GM21717 (cell line): Measurements from ENCODE around the gene RARRES2.

Source experiments
- ATAC-seq: cut with Tn5 transposase; IDR thresholded peaks from one replicate; pipeline ENCODE4 v1.9.1; 2021; ENCODE audit warnings: mild to moderate bottlenecking, moderate library complexity; ENCODE audit not compliant: unreplicated experiment

RARRES2 gene

DNA sequence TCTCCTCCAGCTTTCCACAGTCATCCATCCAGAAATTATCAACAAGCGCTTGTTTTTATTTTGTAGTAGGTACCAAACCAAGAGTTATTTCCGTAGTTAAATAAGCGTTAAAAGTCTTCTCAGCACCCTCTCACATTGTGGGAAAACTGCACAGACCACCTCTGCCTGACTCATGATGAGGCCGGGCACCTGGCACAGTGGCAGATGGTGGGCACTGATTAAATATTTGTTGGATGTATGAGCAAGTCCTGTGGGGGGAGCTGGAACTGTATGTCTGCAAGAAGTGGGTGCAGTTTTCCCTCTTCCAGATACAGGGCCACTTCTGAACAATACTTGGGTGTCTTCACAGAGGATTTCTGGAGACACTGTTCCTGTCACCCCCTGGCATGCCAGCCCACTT, 21.9 kb upstream of the RARRES2 start:
- no peak for ATAC-seq

DNA sequence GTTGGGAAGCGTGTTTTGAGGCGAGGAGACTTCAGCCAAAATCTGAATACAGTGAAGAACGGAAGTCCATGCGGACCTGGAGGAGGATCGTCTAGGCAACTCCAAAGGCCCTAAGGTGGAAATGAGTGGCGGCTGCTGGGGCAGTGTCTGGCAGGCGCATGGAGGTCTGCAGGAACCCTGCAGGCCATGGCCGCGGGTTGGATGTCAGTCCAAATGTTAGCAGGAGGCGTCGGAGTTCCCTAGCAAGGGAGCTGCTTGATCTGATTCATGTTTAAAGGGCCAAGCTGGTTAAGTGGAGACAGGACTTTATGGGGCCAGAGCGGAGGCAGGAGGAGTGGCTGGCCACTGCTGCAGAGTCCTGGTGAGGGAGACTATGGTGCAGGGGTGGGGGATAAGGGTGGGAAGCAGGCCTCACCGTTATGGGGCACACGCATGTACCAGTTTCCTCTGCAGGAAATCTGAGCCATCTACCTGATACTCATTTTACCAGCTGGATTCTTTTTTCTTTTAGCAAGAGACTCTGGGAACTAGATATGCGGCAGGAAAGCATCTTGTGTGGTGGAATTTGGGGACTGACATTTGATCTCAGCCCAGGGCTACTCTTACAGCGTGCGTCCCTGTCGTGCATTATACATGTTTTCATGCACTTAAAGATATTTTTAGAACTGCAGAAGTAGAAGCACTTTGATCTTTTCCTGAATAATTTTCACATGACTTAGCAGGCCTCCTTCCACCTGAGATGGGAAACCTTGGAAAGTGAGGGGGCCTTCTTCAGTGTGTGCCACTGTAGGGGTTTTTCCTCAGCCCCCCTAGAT, 20.6 kb upstream of the RARRES2 start:
- ATAC-seq = no peak

DNA sequence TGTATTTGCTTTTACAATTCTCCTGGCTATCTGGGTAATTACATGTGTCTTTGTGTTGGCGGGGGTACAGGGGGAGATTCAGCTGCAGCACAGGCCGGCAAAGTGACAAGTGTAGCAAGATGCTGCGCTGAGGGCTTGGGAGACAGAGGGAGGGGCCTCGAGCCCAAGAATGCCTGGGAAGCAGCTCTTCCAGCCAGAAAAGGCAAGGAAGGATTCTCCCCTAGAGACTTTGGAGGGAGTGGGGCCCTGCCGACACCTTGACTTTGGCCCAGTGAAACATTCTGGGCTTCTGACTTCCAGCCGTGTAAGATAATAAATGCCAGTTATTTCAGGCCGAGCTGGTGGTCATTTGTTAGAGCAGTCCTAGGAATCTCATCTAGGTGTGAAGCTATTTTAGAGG, 20.0 kb upstream of the RARRES2 start:
- no peak for ATAC-seq

DNA sequence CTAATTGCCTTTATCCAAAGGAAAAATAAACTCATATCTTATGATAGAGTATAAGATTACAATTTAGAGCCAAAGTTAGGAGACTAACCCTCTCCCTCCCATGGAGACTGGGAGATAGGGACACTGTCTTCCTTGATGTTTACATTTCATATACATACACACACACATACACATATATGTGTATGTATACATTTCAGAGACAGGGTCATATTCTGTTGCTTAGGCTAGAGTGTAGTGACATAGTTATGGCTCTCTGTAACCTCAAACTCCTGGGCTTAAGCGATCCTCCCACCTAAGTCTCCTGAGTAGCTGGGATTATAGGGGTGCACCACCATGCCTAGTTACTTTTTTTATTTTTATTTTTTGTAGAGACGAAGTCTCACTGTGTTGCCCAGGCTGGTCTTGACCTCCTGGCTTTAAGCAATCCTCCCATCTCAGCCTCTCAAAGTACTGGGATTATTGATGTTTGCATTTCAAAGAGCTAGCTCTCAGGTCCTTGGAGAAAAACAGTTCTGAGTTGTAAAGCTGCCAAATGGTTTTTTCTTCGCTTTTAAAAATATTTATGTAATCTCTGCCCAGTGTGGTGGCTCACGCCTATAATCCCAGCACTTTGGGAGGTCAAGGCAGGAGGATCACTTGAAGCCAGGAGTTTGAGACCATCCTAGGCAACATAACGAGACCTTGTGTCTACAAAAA, 19.1 kb upstream of the RARRES2 start:
- no peak for ATAC-seq

DNA sequence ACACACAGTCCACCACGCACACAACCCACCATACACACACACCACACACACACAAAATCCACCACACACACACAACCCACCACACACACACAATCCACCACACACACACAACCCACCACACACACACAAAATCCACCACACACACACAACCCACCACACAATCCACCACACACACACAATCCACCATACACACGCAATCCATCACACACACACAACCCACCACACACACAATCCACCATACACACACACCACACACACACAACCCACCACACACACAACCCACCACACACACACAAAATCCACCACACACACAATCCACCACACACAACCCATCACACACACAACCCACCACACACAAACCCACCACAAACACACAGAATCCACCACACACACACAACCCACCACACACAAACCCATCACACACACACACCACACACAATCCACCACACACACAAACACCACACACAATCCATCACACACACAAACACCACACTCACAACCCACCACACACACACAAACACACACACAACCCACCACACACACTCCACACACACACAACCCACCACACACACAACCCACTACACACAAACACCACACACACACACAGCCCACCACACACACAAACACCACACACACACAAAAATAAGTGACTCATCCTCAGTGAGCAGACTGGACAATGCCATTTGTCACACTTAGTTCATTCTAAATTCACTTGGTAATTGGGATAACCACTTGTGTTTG, 18.4 kb upstream of the RARRES2 start:
- ATAC-seq = no peak

DNA sequence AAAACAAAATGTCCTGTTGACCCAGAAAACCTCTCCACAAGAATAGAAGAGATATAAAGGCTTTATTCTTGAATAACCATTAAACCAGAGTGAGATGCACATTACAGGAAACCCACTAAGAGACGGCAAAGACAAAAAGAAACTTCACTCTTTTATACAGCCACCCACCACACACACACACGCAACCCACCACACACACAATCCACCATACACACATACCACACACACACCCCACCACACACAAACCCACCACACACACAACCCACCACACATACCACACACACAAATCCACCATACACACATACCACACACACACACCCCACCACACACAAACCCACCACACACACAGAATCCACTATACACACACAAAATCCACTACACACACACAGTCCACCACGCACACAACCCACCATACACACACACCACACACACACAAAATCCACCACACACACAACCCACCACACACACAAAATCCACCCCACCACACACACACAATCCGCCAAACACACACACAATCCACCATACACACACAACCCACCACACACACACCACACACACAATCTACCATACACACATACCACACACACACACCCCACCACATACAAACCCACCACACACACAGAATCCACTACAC, 17.7 kb upstream of the RARRES2 start:
- ATAC-seq = no peak

DNA sequence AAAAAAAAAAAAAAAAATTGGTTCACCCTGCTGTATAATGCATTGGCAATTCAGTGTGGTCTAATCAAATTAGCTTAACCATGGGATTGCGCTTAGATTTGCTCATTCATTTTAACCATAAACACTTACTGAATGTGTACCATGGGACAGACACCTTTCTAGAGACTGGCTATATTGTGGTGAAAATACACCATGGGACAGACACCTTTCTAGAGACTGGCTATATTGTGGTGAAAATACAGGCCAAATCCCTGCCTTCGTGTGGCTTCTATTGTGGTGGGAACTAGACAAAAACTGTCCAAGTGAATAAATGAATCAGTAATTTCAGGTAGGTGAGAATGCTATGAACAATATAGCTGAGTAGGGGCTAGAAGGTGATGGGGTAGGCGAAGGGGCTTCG, 17.0 kb upstream of the RARRES2 start:
- no peak for ATAC-seq

DNA sequence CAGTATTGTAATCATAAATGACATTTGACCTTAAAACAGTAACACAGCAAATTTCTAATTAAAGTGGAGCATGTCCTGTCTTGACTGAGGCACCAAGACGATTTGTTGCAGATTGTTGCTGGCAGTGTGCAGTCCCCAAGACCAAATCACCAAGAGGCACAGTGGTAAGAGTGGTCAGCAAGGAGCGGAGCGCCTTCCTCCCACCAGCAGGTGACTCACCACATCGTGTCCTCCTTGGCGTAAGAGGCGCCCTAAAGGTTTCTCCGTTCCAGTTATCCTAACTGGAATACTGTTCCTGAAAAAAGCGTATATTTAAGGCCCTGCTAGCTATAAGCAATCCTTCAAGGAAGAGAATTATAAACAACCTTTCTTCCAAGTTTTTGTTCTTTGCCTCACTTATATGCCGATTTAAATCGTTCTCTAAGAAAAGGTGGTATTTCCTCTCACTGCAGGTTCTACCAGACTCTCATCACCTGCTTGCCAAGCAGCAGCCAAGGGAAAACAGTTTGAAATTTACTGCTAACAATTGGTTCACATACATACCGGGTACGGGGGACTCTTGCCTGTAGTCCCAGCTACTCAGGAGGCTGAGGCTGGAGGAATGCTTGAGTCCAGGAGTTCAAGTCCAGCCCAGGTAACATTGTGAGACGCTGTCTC, 16.5 kb upstream of the RARRES2 start:
- ATAC-seq = no peak

DNA sequence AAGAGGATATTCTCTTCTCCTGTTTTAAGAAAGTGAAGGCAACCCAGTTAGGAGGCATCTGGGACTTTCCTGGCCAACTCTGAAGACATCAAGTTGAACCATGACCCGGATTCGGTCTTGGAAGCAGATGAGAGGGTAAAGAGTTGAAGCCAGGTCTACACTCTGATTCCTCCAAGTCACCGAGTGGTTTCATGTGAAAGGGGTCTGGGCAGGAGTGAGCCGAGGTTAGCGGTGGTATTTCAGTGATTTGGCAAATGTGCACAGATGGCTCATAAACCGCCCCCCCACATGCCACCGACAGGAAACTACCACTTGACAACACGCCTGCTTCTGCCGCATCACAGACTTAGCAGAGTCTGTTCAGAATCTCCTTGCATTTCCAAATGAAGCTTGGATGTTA, 15.8 kb upstream of the RARRES2 start:
- ATAC-seq = peak; percentile 57

DNA sequence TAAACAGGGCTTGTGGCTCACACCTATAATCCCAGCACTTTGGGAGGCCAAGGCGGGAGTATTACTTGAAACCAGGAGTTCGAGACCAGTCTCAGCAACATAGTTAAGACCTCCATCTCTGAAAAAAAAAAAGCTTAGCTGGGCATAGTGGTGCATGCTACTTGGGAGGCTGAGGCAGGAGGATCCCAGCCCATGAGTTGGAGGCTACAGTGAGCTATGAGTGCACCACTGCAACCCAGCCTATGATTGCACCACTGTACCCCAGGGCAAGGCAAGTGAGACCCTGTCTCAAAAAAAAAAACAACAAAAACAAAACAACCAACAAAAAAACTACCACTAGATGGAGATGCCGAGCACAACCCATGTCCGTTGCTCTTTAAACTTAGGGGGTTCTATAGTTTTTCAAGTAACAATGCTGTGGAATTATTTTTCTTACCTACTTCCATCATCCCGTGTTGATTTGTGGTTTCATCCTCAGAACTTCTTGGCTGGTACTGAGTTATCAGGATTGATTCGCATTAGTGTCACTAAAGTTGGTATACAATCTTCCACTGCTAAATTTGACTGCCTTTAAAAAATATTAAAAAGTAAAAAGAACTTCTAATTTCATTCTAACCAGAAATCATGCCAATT, 15.0 kb upstream of the RARRES2 start:
- ATAC-seq = no peak

DNA sequence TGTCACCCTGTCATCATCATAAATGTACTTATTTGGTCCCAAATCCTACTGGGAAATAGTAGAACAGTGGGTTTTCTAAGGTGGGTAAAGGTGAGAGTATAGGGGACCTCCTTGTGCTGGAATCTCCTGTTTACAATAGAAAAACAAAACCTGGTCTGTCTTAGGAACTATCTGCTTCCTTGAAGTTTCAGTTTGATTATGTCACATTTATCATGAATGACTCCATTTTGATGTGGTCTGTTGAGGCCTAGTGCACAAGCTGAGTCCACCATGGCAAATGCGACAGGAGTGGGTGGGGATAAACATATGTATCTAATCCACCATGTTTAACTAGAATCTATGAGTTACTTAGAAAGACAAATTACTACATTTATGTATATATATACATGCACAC, 14.2 kb upstream of the RARRES2 start:
- ATAC-seq = no peak

DNA sequence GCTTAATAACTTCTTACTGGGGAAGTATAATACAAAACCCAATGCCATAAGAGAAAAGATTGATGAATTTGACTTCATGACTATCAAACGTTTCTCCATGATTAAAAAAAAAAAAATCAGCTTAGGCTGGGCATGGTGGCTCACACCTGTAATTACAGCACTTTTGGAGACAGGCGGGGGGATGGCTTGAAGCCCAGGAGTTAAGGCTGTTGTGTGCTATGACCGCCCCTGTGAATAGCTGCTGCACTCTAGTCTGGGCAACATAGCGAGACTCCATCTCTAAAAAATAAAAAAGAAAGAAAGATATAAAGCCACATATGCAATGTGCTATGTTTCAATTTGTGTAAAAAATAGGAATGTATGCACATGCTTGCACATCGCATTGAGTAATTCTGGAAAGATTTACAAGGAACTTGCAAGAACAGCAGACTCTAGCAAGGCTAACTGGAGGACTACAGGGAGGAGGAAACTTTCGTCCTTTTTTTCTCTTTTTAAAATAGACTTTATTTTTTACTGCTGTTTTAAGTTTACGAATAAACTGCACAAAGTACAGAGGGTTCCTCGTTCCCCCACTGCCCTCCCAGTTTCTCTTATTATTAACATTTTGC, 10.3 kb upstream of the RARRES2 start:
- no peak for ATAC-seq

DNA sequence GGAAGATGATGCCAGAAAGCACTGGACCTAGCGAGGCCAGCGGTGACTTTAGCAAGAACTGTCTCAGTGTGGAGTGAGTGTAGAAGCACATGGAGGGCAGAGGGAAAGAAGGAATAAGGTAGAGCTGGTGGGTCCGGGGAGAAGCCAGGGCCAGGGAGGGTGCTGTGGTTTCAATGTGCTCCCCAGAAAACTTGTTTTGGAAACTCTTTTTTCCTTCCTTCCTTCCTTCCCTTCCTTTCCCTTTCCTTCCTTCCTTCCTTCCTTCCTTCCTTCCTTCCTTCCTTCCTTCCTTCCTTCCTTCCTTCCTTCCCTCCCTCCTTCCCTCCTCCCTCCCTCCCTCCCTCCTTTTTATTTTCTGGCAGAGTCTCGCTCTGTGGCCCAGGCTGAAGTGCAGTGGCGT, 5.5 kb upstream of the RARRES2 start:
- ATAC-seq = no peak

DNA sequence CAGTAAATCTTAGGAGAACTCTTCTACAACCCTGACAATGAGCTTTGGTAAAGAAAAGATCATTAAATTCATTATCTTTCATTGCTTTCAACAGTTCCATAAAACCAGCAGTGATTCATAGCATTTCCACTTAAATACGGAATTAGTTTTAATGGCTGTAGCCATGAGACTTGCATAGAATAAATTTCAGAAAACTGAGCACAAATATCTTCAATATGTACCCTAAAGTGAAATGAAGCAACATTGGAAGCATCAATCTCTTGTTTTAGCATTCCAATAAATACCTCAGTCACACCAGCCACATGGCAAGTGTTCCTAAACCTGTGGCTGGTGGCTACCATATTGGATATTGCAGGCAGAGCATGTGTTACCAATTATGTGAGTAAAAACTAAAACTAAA, 3.6 kb upstream of the RARRES2 start:
- no peak for ATAC-seq

DNA sequence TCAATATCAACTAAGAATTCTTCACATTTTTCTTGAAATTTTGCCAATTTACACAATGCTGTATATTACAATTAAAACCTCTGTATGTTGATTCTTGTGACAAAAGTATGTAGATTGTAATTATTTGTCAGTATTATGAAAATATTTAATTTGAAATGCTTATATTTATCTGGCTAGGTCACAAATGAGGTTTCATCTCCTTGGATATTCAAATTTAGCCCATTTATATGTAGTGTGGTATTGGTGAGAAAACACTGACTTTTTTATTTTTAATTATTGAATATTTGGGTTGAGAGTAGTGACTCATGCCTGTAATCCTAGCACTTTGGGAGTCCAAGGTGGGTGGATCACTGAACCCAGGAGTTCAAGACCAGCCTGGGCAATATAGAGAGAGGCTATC, 2.9 kb upstream of the RARRES2 start:
- no peak for ATAC-seq

DNA sequence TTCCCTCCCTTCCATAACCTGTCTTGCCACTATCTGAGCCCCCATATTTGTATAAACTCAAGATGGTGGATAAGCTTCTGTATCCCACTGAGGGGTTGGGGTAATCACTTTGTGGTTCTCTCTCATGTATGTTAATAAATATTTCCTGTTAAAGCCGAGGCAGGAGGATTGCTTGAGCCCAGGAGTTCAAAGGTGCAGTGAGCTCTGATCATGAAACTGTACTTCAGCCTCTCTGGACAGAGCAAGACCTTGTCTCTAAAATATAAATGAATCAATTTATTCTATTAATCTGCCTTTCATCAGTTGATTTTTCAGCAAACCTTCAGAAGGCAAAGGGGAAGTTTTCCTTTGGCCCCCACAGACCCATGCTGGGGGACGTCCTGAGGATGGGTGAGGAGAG, 1.8 kb upstream of the RARRES2 start:
- ATAC-seq = no peak

DNA sequence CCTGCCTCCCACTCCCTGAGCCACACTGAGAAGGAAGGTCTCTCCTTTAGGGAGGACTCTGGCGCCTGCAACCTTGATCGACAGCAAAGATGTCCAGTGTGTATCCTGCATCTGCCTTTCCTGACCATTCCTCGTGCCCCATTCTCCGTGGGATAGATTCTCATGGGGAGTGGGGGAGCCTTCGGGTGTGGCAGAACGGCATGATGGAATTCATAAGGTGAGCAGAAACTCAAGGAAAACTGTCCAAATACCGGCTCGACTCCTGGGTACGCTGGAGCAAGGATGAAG, 636 bp upstream of the RARRES2 start:
- ATAC-seq = no peak

DNA sequence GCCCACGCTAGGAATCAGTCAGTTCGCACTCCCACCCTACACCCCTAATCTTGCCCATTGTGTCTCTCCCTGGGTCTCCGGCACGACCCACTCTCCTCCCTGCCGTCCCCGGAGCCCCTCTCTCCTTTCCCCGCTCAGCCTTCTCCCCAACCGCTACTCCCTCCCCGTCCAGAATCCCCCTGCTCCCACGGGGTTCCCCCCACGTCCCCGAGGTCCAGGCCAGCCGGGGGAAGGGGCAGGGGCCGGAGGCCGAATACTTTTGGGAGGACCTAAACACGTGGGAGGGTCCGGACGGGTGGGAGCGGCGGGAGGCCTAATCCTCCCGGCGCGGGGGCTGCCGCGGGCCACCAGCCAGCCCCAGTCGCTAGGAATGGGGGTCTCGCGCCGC, 560 bp downstream of the RARRES2 start:
- no peak for ATAC-seq

DNA sequence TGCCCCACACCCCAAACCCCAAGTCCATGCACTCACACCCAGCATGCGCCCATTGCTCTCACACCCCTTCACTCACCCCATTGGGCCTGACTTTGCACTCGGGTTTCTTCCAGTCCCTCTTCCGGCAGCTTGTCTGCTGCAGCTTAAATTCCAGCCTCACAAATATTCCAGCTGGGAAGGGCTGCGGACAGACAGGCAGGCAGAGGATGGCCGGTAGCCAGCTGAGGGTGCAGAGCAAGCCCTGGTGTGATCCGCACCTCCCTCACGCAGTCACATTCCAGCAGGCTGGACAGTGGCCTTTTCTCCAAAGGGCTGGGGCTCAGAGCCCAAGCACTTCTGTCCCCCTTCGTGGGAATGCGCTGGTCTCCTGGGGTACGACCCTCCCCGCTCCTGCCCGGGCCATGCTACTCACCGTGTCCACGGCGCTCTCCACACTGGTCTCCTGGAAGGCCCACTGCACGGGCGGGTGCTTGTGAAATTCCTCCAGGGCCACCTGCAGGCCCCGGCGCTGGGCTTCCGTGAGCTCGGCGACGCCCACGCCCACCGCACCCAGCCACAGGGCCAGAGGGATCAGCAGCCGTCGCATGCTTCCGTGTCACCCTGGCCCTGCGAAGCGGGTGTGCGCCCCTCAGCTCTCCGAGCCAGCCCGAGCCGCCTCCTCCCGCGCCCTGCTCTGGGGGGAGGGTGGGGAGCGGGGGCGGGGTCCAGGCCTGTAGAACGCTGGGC, 1.2 kb downstream of the RARRES2 start:
- no peak for ATAC-seq

DNA sequence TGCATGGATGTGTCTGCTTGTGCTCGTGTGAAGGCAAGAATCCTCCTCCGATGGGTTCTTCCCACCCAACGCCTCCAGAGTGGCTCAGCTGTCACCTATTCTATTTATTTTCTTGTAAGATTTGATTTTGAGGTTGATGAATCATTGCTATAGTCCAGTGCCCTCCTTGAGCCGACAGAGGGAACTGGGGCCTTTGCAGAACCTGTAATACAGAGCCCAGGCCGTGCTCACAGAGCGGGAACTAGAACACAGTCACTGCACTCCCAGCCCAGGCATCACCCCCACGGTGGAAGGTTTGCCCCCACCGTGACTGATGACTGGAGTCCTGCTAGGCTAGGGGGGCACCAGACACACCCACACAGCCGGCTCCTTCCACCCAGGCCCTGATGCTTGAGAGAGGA, 2.0 kb downstream of the RARRES2 start:
- ATAC-seq = no peak
